DND-41 (cell line): ENCODE measurements around the gene PURB.

Source experiments
- EZH2 ChIP-seq: IDR thresholded peaks from 3 replicates; pipeline ENCODE4 v1.6.1; 2012; ENCODE audit warnings: borderline replicate concordance, low read depth, mild to moderate bottlenecking, moderate library complexity, low read length, inconsistent platforms; ENCODE audit not compliant: severe bottlenecking
- TF ChIP-seq, protein P1 (sequence below): IDR thresholded peaks from 2 replicates; pipeline ENCODE4 v1.5.1; 2012; ENCODE audit warnings: borderline replicate concordance, low read length, moderate library complexity, mild to moderate bottlenecking; ENCODE audit not compliant: poor library complexity, severe bottlenecking; ENCODE audit errors: extremely low read depth

DNA sequence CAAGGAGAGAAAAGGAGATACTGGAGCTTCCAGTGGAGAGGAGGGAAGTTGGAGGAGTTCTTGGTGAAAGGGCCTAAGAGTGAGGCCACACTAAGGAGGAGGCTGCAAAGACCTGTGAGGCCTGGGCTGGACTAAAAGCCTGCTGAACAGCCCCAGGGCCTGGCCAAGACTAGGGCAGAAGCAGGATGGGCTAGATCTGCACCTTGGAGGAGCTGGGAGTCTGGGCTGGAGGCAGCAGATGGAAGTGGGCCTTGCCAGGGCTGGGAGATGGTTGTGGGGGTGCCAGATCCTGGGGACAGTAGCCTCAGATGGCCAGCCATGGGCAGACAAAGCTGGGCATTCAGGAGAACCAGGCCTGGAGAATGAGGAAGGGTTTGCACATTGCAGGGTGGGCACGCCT, 6.5 kb upstream of the PURB start:
- TF ChIP-seq, protein P1, sequence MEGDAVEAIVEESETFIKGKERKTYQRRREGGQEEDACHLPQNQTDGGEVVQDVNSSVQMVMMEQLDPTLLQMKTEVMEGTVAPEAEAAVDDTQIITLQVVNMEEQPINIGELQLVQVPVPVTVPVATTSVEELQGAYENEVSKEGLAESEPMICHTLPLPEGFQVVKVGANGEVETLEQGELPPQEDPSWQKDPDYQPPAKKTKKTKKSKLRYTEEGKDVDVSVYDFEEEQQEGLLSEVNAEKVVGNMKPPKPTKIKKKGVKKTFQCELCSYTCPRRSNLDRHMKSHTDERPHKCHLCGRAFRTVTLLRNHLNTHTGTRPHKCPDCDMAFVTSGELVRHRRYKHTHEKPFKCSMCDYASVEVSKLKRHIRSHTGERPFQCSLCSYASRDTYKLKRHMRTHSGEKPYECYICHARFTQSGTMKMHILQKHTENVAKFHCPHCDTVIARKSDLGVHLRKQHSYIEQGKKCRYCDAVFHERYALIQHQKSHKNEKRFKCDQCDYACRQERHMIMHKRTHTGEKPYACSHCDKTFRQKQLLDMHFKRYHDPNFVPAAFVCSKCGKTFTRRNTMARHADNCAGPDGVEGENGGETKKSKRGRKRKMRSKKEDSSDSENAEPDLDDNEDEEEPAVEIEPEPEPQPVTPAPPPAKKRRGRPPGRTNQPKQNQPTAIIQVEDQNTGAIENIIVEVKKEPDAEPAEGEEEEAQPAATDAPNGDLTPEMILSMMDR, result no peak
- no peak for TF ChIP-seq EZH2
